22Rv1 (cell line): ENCODE measurements around the gene AKAP3.

Experiments
- ZFX ChIP-seq: fragments of 450-650 bp; IDR thresholded peaks from 2 replicates; pipeline ENCODE4 v1.6.1; 2017; ENCODE audit warnings: antibody characterized with exemption, borderline replicate concordance
- TF ChIP-seq, protein P1 (sequence below): fragments of 450-650 bp; IDR thresholded peaks from 2 replicates; pipeline ENCODE4 v1.5.1; 2017; ENCODE audit warnings: mild to moderate bottlenecking

DNA sequence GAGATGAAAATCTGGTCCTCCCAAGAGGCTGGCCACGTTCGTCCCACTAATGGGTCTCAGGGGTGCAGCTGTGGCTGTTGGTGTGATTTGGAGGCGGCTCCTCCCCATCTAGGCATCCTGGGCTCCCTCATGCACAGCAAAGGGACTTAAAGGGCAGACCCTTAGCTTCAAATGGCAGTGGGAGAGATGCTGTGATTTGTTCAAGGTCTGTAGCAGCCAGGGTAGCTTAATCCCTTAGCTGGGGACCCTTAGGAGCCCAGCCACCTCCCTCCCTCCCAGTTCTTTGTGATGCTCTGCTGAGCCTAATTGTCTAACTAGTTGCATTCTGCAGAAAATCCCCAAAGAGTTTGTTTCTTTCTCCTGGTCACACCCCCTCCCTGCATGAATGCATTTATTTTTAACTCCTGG, 68.6 kb downstream of the AKAP3 start:
- TF ChIP-seq, protein P1, sequence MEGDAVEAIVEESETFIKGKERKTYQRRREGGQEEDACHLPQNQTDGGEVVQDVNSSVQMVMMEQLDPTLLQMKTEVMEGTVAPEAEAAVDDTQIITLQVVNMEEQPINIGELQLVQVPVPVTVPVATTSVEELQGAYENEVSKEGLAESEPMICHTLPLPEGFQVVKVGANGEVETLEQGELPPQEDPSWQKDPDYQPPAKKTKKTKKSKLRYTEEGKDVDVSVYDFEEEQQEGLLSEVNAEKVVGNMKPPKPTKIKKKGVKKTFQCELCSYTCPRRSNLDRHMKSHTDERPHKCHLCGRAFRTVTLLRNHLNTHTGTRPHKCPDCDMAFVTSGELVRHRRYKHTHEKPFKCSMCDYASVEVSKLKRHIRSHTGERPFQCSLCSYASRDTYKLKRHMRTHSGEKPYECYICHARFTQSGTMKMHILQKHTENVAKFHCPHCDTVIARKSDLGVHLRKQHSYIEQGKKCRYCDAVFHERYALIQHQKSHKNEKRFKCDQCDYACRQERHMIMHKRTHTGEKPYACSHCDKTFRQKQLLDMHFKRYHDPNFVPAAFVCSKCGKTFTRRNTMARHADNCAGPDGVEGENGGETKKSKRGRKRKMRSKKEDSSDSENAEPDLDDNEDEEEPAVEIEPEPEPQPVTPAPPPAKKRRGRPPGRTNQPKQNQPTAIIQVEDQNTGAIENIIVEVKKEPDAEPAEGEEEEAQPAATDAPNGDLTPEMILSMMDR: no peak
- TF ChIP-seq ZFX: no peak
